Activated CD8-positive, alpha-beta T cell treated with anti-CD3 and anti-CD28 coated beads, Interleukin-2, amount 10 ng/mL, durations not matched to agents 7 days and 5 days (primary cell): Measurements from ENCODE around the gene SH3GLB1. TPM values are rescaled to one million over a fixed set of nuclear protein-coding genes. Genes with fewer than 3 reads are reported as not detected.

Experiments used
- ATAC-seq: fragments of 150-1000 bp; cut with Tn5 transposase; one replicate; pipeline ENCODE4 v1.10.0; 2021; ENCODE audit warnings: moderate library complexity
- CTCF ChIA-PET: fragments of 350-600 bp; sonication (Branson Sonifier 250); formaldehyde crosslinking; loops from one replicate; lab custom pipeline; 2021; ENCODE audit warnings: antibody characterized with exemption; lab: Charles Lee
- POLR2A ChIA-PET: fragments of 350-600 bp; sonication (Branson Sonifier 250); formaldehyde crosslinking; loops from one replicate; lab custom pipeline; 2021; ENCODE audit warnings: antibody characterized with exemption; lab: Charles Lee
- DNase-seq: peaks from one replicate; pipeline ENCODE4 v3.0.0-alpha.2; 2020
- H3K27ac Mint-ChIP-seq: one replicate; pipeline ENCODE4 v1.8.0; 2021; ENCODE audit warnings: mild to moderate bottlenecking, mixed read lengths
- H3K27me3 Mint-ChIP-seq: one replicate; pipeline ENCODE4 v1.8.0; 2021; ENCODE audit warnings: low read depth, mixed read lengths
- H3K36me3 Mint-ChIP-seq: one replicate; pipeline ENCODE4 v1.8.0; 2021; ENCODE audit warnings: low read depth, mixed read lengths
- H3K4me1 Mint-ChIP-seq: one replicate; pipeline ENCODE4 v1.8.0; 2021; ENCODE audit warnings: low read depth, mixed read lengths
- H3K4me3 Mint-ChIP-seq: one replicate; pipeline ENCODE4 v1.8.0; 2021; ENCODE audit warnings: mild to moderate bottlenecking, mixed read lengths
- H3K9me3 Mint-ChIP-seq: one replicate; pipeline ENCODE4 v1.8.0; 2022; ENCODE audit warnings: mixed read lengths; ENCODE audit not compliant: insufficient read depth
- total RNA-seq, 2 experiments: library from RNA; stranded (reverse); gene quantifications; one replicate each; pipeline ENCODE4 v1.2.3, GENCODE V29; 2021

The SH3GLB1 gene
- total RNA-seq, 2 experiments from 2014 or later: 66.9 to 69.2 TPM

DNA sequence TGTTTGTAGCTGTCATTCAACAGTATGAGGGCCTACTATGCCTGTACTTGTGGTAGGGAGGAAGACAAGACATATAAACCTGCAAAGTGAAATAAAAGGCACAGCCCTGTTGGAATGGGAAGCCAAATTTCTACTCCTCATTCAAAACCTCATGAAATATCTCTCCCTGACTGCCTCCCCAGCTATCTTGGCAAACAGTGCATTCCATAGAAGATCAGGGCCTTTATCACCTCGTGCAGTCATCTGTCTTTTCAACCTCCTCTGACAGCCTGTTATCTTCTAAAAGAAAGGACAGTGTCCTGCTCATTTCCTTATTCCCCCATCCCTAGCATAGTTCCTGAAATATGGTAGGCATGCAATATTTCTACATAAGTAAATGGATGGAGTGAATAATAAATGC is 71.0 kb downstream of the SH3GLB1 start:
- Mint-ChIP-seq H3K36me3 (no peaks in the 10 kb centered on the region), H3K4me3 (no peak overlapping the region), H3K27ac (no peak overlapping the region), H3K27me3 (no peaks in the 10 kb centered on the region), H3K9me3 (no peaks in the 10 kb centered on the region), H3K4me1 (peaks cover 8% of the 10 kb centered on the region)
- ChIA-PET CTCF (no interaction called here), POLR2A (no interaction called here)
- no peak for DNase-seq
- ATAC-seq: no peak

DNA sequence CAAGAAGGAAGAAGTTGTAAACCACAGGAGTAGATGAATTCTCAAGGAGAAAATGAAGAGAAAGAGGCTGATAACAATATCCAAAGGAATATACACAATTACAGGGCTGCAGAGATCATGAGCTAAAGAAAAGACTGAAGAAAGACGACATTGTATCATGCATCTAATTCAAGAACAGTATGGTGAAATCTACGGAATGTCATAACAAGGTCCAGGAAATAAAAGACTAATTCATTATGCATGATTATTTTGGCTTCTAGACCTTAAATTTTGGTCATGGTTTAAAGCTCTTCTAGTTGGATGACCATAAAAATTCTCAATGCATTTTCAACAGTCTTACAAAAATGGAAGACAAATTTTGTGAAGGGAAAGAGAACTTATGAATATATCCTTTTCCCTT is 71.7 kb downstream of the SH3GLB1 start:
- Mint-ChIP-seq H3K27ac (no peak overlapping the region), H3K36me3 (no peaks in the 10 kb centered on the region), H3K9me3 (no peaks in the 10 kb centered on the region), H3K4me3 (no peak overlapping the region), H3K27me3 (no peaks in the 10 kb centered on the region), H3K4me1 (peaks cover 8% of the 10 kb centered on the region)
- ATAC-seq (no peak), DNase-seq (no peak)
- ChIA-PET CTCF (no interaction called here), POLR2A (no interaction called here)

DNA sequence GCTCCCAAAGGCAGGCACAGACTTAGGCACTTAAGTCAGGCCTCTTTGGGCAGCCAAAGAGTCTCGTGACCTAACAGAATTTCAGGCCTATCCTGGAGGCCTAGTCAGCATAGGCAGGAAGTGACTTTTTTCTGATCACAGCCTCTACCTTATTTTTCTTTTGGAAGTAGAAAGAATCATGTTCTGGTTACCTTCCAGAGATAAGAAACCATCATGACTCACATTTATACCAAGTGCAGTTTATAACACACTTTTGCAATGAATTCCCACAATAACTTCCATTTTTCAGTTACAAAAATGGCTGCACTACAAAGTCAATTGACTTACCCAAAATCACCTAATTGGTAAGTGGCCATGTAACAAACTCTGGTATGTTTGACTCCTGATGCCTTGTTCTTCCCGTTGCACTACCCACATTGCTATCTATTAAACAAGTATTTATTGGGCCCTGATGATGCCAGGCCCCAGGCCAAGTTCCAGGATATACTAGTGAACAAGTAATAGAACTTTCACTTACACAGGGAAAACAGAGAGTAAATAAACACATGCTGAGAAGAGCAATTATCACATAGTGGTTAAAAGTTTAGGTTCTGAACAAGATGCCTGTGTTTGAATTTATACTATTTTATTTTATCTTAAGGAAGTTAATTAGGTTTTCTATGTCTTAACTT is 74.3 kb downstream of the SH3GLB1 start:
- ChIA-PET CTCF (no interaction called here), POLR2A (no interaction called here)
- Mint-ChIP-seq H3K4me3 (no peak overlapping the region), H3K36me3 (no peaks in the 10 kb centered on the region), H3K4me1 (peaks cover 7% of the 10 kb centered on the region), H3K9me3 (no peaks in the 10 kb centered on the region), H3K27me3 (no peaks in the 10 kb centered on the region), H3K27ac (no peak overlapping the region)
- DNase-seq (no peak), ATAC-seq (no peak)

DNA sequence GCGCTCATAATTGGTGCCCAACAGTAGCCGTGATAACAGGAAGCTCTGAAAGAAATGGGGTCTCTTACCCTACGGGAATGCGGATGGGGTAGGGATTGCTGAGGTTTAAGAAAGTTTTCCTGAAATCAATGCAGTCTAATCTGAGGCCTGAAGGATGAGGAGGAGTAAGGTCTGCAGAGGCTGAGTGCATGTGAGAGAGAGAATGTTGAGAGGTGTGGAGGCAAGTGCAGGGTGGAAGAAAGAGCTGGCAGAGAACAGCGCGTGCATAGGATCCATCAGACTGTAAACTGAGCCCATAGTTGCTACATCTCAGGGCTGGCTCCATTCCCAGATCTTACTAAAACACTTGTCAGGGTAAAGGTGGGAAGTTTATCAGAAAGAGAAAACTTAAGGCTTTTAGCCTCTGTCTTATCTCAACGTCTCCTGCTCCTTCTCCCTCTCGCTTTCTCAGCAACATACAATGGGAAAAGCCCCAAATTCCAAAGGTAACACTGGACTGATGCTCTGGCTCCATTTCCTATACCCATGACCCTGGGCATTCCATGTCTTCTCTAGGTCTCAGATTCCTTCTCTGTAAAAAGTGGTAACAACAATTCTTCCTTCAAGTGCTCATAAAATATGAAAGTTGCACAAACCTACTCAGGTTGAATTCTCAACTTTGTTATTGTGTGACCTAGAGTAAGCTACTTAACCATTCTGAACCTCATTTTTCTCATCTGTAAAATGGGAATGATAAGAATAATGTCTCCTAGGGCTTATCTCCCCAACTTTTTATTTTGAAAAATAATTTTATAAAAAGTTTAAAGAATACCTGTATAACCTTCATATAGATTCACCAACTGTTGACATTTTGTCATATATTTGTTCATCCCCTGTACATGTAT is 75.2 kb downstream of the SH3GLB1 start:
- Mint-ChIP-seq H3K27me3 (no peaks in the 10 kb centered on the region), H3K36me3 (no peaks in the 10 kb centered on the region), H3K9me3 (no peaks in the 10 kb centered on the region), H3K27ac (no peak overlapping the region), H3K4me1 (no peaks in the 10 kb centered on the region), H3K4me3 (no peak overlapping the region)
- DNase-seq: no peak
- ATAC-seq: no peak
- CTCF ChIA-PET: no interaction called here
- POLR2A ChIA-PET: no interaction called here

DNA sequence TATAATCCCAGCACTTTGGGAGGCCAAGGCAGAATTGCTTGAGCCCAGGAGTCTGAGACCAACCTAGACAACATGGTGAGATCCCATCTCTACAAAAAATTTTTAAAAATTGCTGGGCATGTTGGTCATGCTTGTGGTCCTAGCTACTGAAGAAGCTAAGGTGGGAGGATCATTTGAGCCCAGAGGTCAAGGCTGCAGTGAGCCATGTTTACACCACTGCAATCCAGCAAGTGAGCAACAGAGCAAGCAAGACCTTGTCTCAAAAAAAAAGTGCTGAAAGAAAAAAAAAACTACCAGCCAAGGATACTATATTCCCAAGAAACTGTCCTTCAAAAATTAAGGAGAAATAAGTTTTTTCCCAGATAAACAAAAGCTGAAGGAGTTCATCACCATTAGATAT is 78.1 kb downstream of the SH3GLB1 start:
- no peaks in the 10 kb centered on the region for H3K4me1 Mint-ChIP-seq
- H3K4me3 Mint-ChIP-seq: no peak overlapping the region
- ChIA-PET POLR2A (no interaction called here), CTCF (no interaction called here)
- DNase-seq (no peak), ATAC-seq (no peak)
- no peaks in the 10 kb centered on the region for H3K27me3 Mint-ChIP-seq
- no peak overlapping the region for H3K27ac Mint-ChIP-seq
- H3K36me3 Mint-ChIP-seq: no peaks in the 10 kb centered on the region
- no peaks in the 10 kb centered on the region for H3K9me3 Mint-ChIP-seq

DNA sequence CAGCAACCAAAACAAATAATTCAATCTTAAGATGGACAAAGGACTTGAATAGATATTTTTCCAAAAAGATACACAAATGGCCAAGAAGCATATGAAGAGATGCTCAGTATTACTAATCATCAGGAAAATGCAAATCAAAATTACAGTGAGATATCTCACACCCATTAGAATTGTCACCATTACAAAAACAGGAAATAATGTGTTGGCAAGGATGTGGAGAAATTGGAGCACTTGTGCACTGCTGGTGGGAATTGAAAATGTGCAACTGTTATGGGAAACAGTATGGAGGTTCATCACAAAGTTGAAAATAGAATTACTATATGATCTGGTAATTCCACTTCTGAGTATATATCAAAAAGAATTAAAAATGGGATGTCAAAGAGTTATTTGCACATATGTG is 83.2 kb downstream of the SH3GLB1 start:
- ATAC-seq: no peak
- CTCF ChIA-PET: no interaction called here
- POLR2A ChIA-PET: interaction anchor here (1.1 kb wide), 1 partner anchor 128 kb away, joined by 3 read pairs; no protein-coding TSS in a partner anchor
- H3K27ac Mint-ChIP-seq: no peak overlapping the region
- H3K36me3 Mint-ChIP-seq: no peaks in the 10 kb centered on the region
- no peaks in the 10 kb centered on the region for H3K4me1 Mint-ChIP-seq
- H3K9me3 Mint-ChIP-seq: no peaks in the 10 kb centered on the region
- no peaks in the 10 kb centered on the region for H3K27me3 Mint-ChIP-seq
- no peak overlapping the region for H3K4me3 Mint-ChIP-seq
- no peak for DNase-seq

DNA sequence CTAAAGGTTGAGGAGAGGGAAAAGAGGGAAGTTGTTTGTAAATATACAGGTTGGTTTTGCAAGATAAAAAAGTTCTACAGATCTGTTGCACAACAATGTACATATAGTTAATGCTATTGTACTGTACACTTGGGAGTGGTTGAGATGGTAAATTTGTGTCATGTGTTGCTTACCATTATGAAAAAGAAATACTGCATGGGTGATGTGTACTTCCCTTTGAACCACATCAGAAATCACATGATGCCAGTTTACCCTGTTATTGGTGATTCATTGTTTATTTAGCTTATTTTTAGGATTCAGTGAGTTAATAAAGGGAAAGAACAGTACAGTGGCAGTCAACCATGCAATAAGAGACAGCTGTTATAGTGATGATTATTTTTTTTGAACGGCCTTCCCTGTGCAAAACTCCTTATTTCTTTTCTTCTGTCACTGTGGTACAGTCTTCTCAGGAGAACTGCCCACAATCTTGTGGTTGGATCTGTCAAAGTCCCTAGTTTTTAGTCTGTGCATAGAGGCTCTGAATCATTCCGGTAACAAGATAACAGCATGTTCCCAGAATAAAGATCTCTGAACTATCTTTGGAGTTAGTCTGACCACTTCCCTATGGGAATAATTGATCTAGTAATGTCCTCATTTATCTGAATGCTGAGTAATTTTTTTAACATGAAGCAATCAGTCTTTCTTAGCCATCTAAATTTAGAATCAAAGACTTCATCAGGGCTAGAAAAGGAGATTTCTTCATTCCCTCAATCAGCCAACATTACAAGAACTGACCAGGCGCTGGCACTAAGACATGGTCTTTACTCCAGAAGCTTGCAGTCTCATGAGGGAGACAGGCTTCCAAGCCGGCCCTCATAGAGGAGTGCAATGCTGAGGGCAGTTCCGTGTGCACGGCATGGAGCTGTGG is 84.2 kb downstream of the SH3GLB1 start:
- DNase-seq (no peak), ATAC-seq (no peak)
- no peaks in the 10 kb centered on the region for H3K36me3 Mint-ChIP-seq
- H3K27ac Mint-ChIP-seq: no peak overlapping the region
- no peak overlapping the region for H3K4me3 Mint-ChIP-seq
- no peaks in the 10 kb centered on the region for H3K27me3 Mint-ChIP-seq
- CTCF ChIA-PET: no interaction called here
- no peaks in the 10 kb centered on the region for H3K4me1 Mint-ChIP-seq
- POLR2A ChIA-PET: interaction anchor here (1.1 kb wide), 1 partner anchor 127 kb away, joined by 3 read pairs; no protein-coding TSS in a partner anchor
- no peaks in the 10 kb centered on the region for H3K9me3 Mint-ChIP-seq

DNA sequence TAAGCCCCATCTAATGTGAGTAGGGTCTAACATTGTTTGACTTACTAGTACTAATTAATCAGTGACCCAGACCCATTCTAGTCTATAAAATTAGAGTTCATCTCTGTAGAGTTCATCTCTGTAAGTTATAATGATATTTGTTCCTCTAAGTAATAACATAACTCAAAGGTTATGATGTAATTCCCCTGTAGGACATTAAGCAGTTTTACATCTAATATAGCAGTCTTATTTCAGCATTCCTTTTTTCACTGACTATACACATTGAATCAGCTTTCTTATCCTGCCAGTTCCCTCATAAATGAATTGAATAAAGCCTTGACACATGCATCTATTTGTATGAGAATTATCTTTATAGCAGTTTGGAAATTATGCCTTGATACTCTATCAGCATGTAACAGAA is 90.9 kb downstream of the SH3GLB1 start:
- H3K36me3 Mint-ChIP-seq: no peaks in the 10 kb centered on the region
- ATAC-seq (no peak), DNase-seq (no peak)
- CTCF ChIA-PET: no interaction called here
- H3K4me3 Mint-ChIP-seq: no peak overlapping the region
- H3K4me1 Mint-ChIP-seq: no peaks in the 10 kb centered on the region
- no peaks in the 10 kb centered on the region for H3K27me3 Mint-ChIP-seq
- no peak overlapping the region for H3K27ac Mint-ChIP-seq
- POLR2A ChIA-PET: no interaction called here
- H3K9me3 Mint-ChIP-seq: no peaks in the 10 kb centered on the region

Other genes starting within 250 kb of the SH3GLB1 start
- not detected for gene CLCA1, start 235.6 kb upstream of the SH3GLB1 start, total RNA-seq
- gene CLCA4, start 157.5 kb upstream of the SH3GLB1 start, total RNA-seq: not detected
- 100 to 1,000 TPM; 137 to 147 TPM for gene SELENOF, start 209.6 kb downstream of the SH3GLB1 start, total RNA-seq
- 10 to 100 TPM; 20.9 to 25.3 TPM for gene HS2ST1, start 210.1 kb downstream of the SH3GLB1 start, total RNA-seq